Natural killer cell (primary cell): ENCODE data around the gene DUSP10. TPM values are rescaled to one million over a fixed set of nuclear protein-coding genes. Genes with fewer than 3 reads are reported as not detected.
A peak's percentile ranks its signal among the peaks of the same experiment; 100 is the strongest.

ENCODE experiments used
- ATAC-seq, 3 donors: fragments of 150-1000 bp in 2 of 3; fragments of 200-7000 bp in 1 of 3; cut with Tn5 transposase; 1 replicate in 1 of 3; 2 replicates in 2 of 3; pipeline ENCODE4 v1.10.0; 2021; ENCODE audit warnings: mild to moderate bottlenecking in 2 of 3, moderate library complexity in 2 of 3
- DNase-seq, 2 donors: peaks; one replicate each; pipeline versions ENCODE4 v3.0.0 to v3.0.0-alpha.2; 2013 to 2021; ENCODE audit warnings: mixed read lengths in 1 of 2
- H3K27ac ChIP-seq: one replicate; pipeline ENCODE4 v1.5.1; 2013; ENCODE audit warnings: mild to moderate bottlenecking, low read length
- H3K27me3 ChIP-seq: one replicate; pipeline ENCODE4 v1.6.1; 2013; ENCODE audit warnings: low read length; ENCODE audit not compliant: control insufficient read depth, insufficient read depth
- H3K36me3 ChIP-seq: one replicate; pipeline ENCODE4 v1.6.1; 2013; ENCODE audit warnings: low read length; ENCODE audit not compliant: control insufficient read depth, insufficient read depth
- H3K4me1 ChIP-seq: one replicate; pipeline ENCODE4 v1.6.1; 2013; ENCODE audit warnings: low read length; ENCODE audit not compliant: control insufficient read depth, insufficient read depth
- H3K4me3 ChIP-seq: one replicate; pipeline ENCODE4 v1.5.1; 2013; ENCODE audit warnings: low read length
- H3K9me3 ChIP-seq: one replicate; pipeline ENCODE4 v1.6.1; 2013; ENCODE audit warnings: low read length; ENCODE audit not compliant: control insufficient read depth, insufficient read depth
- H3K27ac Mint-ChIP-seq, 2 donors: one replicate each; pipeline ENCODE4 v1.8.0; 2022; ENCODE audit warnings: mild to moderate bottlenecking in 2 of 2, mixed read lengths in 2 of 2, moderate library complexity in 1 of 2
- H3K27me3 Mint-ChIP-seq, 2 donors: one replicate each; pipeline ENCODE4 v1.8.0; 2022; ENCODE audit warnings: low read depth in 2 of 2, mixed read lengths in 2 of 2
- H3K36me3 Mint-ChIP-seq: one replicate; pipeline ENCODE4 v1.8.0; 2022; ENCODE audit warnings: mixed read lengths
- H3K4me1 Mint-ChIP-seq, 2 donors: one replicate each; pipeline ENCODE4 v1.8.0; 2022; ENCODE audit warnings: mixed read lengths in 2 of 2
- H3K4me3 Mint-ChIP-seq: one replicate; pipeline ENCODE4 v1.8.0; 2022; ENCODE audit warnings: mild to moderate bottlenecking, moderate library complexity, mixed read lengths
- H3K9me3 Mint-ChIP-seq, 2 donors: one replicate each; pipeline ENCODE4 v1.8.0; 2022; ENCODE audit warnings: mixed read lengths in 2 of 2
- CTCF ChIP-seq: fragments of 200-600 bp; IDR thresholded peaks from one replicate; pipeline ENCODE4 v1.8.0; 2022; ENCODE audit warnings: antibody characterized with exemption
- WGBS: methylation state at CpG from one replicate; pipeline ENCODE4 v1.1.7; 2013; ENCODE audit warnings: missing lambda C conversion rate; ENCODE audit not compliant: insufficient coverage; 5-methylcytosine and 5-hydroxymethylcytosine counted together
- intact Hi-C: fragments of 100-400 bp; cut with micrococcal nuclease; formaldehyde crosslinking; loops from one replicate; pipeline ENCODE4 v1.14.2; 2022
- total RNA-seq, 4 donors: library from RNA; stranded (reverse); fragments of 120-200 nt in 1 of 4; gene quantifications; one replicate each; pipeline versions ENCODE4 v1.2.3 to v1.2.4, GENCODE V29; 2013 to 2022

DUSP10 gene
- total RNA-seq, 3 donors from 2014 or later (not counting 1 experiment from before 2014, with no cell fraction given) = 109 to 231 (median 210) TPM

GRCh38 chr1:221740369-221740992 lies 1.4 kb downstream of the DUSP10 start:
- Mint-ChIP-seq H3K36me3 (peaks cover 29% of the 10 kb centered on the region), H3K9me3 (no peaks in the 10 kb centered on the region), H3K27ac (no peak overlapping the region), H3K4me3 (no peak overlapping the region), H3K4me1 (peaks cover 10 to 11% of the 10 kb centered on the region in 2 donors), H3K27me3 (no peaks in the 10 kb centered on the region)
- Histone ChIP-seq H3K9me3 (no peaks in the 10 kb centered on the region), H3K36me3 (peaks cover 23% of the 10 kb centered on the region), H3K4me3 (peak overlapping the region; percentile 77), H3K27me3 (no peaks in the 10 kb centered on the region), H3K27ac (peak overlapping the region; percentile 86), H3K4me1 (peaks cover 47% of the 10 kb centered on the region)
- WGBS = 12% methylated on average over 11 of the region's 11 CpGs
- no peak for DNase-seq
- no peak for ATAC-seq
- intact Hi-C loops = loop anchor here (10.0 kb wide), 1 partner anchor 224 kb away; no protein-coding TSS in a partner anchor
- TF ChIP-seq CTCF = no peak

GRCh38 chr1:221739677-221740025 lies 2.2 kb downstream of the DUSP10 start:
- Mint-ChIP-seq H3K27me3 (no peaks in the 10 kb centered on the region), H3K4me1 (peaks cover 16 to 17% of the 10 kb centered on the region in 2 donors), H3K4me3 (no peak overlapping the region), H3K27ac (no peak overlapping the region), H3K36me3 (peaks cover 29% of the 10 kb centered on the region), H3K9me3 (no peaks in the 10 kb centered on the region)
- peaks cover 23% of the 10 kb centered on the region for H3K36me3 ChIP-seq
- H3K27me3 ChIP-seq = no peaks in the 10 kb centered on the region
- H3K4me3 ChIP-seq = no peak overlapping the region
- no peaks in the 10 kb centered on the region for H3K9me3 ChIP-seq
- no peak for ATAC-seq
- DNase-seq = no peak
- no peak overlapping the region for H3K27ac ChIP-seq
- TF ChIP-seq CTCF = no peak
- WGBS = 94% methylated on average over 4 of the region's 6 CpGs
- intact Hi-C loops = loop anchor here (10.0 kb wide), 2 partner anchors 85 to 225 kb away; no protein-coding TSS in a partner anchor
- peaks cover 50% of the 10 kb centered on the region for H3K4me1 ChIP-seq

- WGBS = 97% methylated on average over 14 of the region's 14 CpGs
- ATAC-seq = no peak
- Histone ChIP-seq H3K27me3 (no peaks in the 10 kb centered on the region), H3K4me1 (peaks cover 50% of the 10 kb centered on the region), H3K27ac (no peak overlapping the region), H3K4me3 (no peak overlapping the region), H3K9me3 (no peaks in the 10 kb centered on the region), H3K36me3 (peaks cover 23% of the 10 kb centered on the region)
- no peak for TF ChIP-seq CTCF
- peak in 1 of 2 donors; percentile 24 for DNase-seq
- intact Hi-C loops = loop anchor here (10.0 kb wide), 1 partner anchor 84 kb away; no protein-coding TSS in a partner anchor
- Mint-ChIP-seq H3K36me3 (peaks cover 29% of the 10 kb centered on the region), H3K27me3 (no peaks in the 10 kb centered on the region), H3K27ac (no peak overlapping the region), H3K4me3 (no peak overlapping the region), H3K9me3 (no peaks in the 10 kb centered on the region), H3K4me1 (peaks cover 20 to 22% of the 10 kb centered on the region in 2 donors)
Observed at GRCh38 chr1:221739018-221739676, 2.7 kb downstream of the DUSP10 start.
